ENCODE results near the gene NANOS3. TPM values are rescaled to one million over a fixed set of nuclear protein-coding genes. Genes with fewer than 3 reads are reported as not detected.

Gene NANOS3
- total RNA-seq, 1 donor from 2014 or later: 0.69 TPM

DNA sequence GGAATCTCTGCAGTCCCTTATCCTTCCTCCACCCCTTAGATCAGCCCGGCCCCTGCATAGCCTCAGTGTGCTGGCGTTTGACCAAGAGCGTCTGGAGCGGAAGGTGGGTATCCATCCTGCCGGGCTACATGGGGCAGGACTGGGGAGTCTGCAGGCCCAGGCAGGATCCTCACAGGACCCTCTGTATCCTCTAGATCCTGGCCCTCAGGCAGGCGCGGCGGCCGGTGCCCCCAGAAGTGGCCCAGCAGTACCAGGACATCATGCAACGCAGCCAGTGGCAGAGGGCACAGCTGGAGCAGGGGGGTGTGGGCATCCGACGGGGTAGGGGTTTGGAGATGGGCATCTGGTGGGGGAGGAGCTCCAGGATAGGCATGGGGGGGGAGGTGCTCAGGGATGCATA is 52.4 kb downstream of the NANOS3 start:
- TF ChIP-seq CTCF (IDR thresholded peaks at IDR 0.05; ENCODE audit: unreplicated experiment): no peak
- Mint-ChIP-seq H3K9me3 (ENCODE audit: unreplicated experiment) (no peaks in the 10 kb centered on the region), H3K27ac (ENCODE audit: unreplicated experiment) (no peak overlapping the region), H3K36me3 (ENCODE audit: low read depth, unreplicated experiment) (peaks cover 12% of the 10 kb centered on the region), H3K4me3 (ENCODE audit: unreplicated experiment) (no peak overlapping the region), H3K4me1 (ENCODE audit: unreplicated experiment) (peaks cover 13% of the 10 kb centered on the region), H3K27me3 (ENCODE audit: unreplicated experiment) (peaks cover 5% of the 10 kb centered on the region)
- DNase-seq (ENCODE audit: low spot score): no peak

GRCh38 chr19:13929956-13930355 is 53.0 kb downstream of the NANOS3 start:
- no peak for TF ChIP-seq CTCF (IDR thresholded peaks at IDR 0.05; ENCODE audit: unreplicated experiment)
- DNase-seq (ENCODE audit: low spot score): no peak
- Mint-ChIP-seq H3K4me1 (ENCODE audit: unreplicated experiment) (peaks cover 13% of the 10 kb centered on the region), H3K27ac (ENCODE audit: unreplicated experiment) (no peak overlapping the region), H3K4me3 (ENCODE audit: unreplicated experiment) (no peak overlapping the region), H3K9me3 (ENCODE audit: unreplicated experiment) (no peaks in the 10 kb centered on the region), H3K27me3 (ENCODE audit: unreplicated experiment) (peaks cover 9% of the 10 kb centered on the region), H3K36me3 (ENCODE audit: low read depth, unreplicated experiment) (peaks cover 9% of the 10 kb centered on the region)

Small RNA genes lying within 50 kb of the gene (microRNA-seq; reads per million reads assigned to microRNA genes)
- 111 reads per million, percentile 82 among the genes with 10 or more reads in this experiment for gene MIR181C (ENCODE audit: unreplicated experiment)
- gene MIR181D (ENCODE audit: unreplicated experiment): 197 reads per million, percentile 85 among the genes with 10 or more reads in this experiment

Other genes with a start within 250 kb of the NANOS3 start
- 165 TPM for gene MRI1, start 112.6 kb upstream of the NANOS3 start, total RNA-seq (ENCODE audit: unreplicated experiment)
- 98.4 TPM for gene C19orf53, start 102.7 kb upstream of the NANOS3 start, total RNA-seq (ENCODE audit: unreplicated experiment)
- gene ZSWIM4, start 81.7 kb upstream of the NANOS3 start, total RNA-seq (ENCODE audit: unreplicated experiment): 43.7 TPM
- gene BRME1, start 29.0 kb downstream of the NANOS3 start, total RNA-seq (ENCODE audit: unreplicated experiment): 3.4 TPM
- gene CC2D1A, start 29.1 kb downstream of the NANOS3 start, total RNA-seq (ENCODE audit: unreplicated experiment): 17.1 TPM
- gene PODNL1, start 61.3 kb downstream of the NANOS3 start, total RNA-seq (ENCODE audit: unreplicated experiment): not detected
- 53.0 TPM for gene DCAF15, start 75.4 kb downstream of the NANOS3 start, total RNA-seq (ENCODE audit: unreplicated experiment)
- 16.2 TPM for gene RFX1, start 129.2 kb downstream of the NANOS3 start, total RNA-seq (ENCODE audit: unreplicated experiment)
- not detected for gene RLN3, start 151.0 kb downstream of the NANOS3 start, total RNA-seq (ENCODE audit: unreplicated experiment)
- gene IL27RA, start 154.6 kb downstream of the NANOS3 start, total RNA-seq (ENCODE audit: unreplicated experiment): 6.3 TPM
- gene PALM3, start 184.9 kb downstream of the NANOS3 start, total RNA-seq (ENCODE audit: unreplicated experiment): 0.90 TPM
- not detected for gene MISP3, start 195.7 kb downstream of the NANOS3 start, total RNA-seq (ENCODE audit: unreplicated experiment)
- gene C19orf67, start 208.6 kb downstream of the NANOS3 start, total RNA-seq (ENCODE audit: unreplicated experiment): not detected
- 29.5 TPM for gene SAMD1, start 213.6 kb downstream of the NANOS3 start, total RNA-seq (ENCODE audit: unreplicated experiment)
- gene PRKACA, start 240.6 kb downstream of the NANOS3 start, total RNA-seq (ENCODE audit: unreplicated experiment): 122 TPM

Measured in endothelial cell (in vitro differentiated cells).